ENCODE measurements around the gene PARP16. TPM values are rescaled to one million over a fixed set of nuclear protein-coding genes. Genes with fewer than 3 reads are reported as not detected.
A peak's percentile ranks its signal among the peaks of the same experiment; 100 is the strongest.

The PARP16 gene
- total RNA-seq, 1 donor from 2014 or later = 2.1 TPM

- DNase-seq (ENCODE audit: low read depth) (peak; percentile 48), FAIRE-seq (no peak)
- no peak for TF ChIP-seq CTCF (IDR thresholded peaks at IDR 0.05; ENCODE audit: insufficient read depth, low read length, severe bottlenecking)
- H3K4me3 ChIP-seq (ENCODE audit: low read depth, low read length) = peak overlapping the region; percentile 53
- no peaks in the 10 kb centered on the region for H3K36me3 ChIP-seq (ENCODE audit: control insufficient read depth, insufficient read depth, low read length)
- H3K27me3 ChIP-seq (ENCODE audit: control insufficient read depth, insufficient read depth, low read length) = no peaks in the 10 kb centered on the region
Measured at GRCh38 chr15:65303687-65304380, 17.2 kb upstream of the PARP16 start.

- no peaks in the 10 kb centered on the region for H3K36me3 ChIP-seq (ENCODE audit: control insufficient read depth, insufficient read depth, low read length)
- no peak for FAIRE-seq
- H3K27me3 ChIP-seq (ENCODE audit: control insufficient read depth, insufficient read depth, low read length) = no peaks in the 10 kb centered on the region
- no peak overlapping the region for H3K4me3 ChIP-seq (ENCODE audit: low read depth, low read length)
- DNase-seq (ENCODE audit: low read depth) = no peak
- TF ChIP-seq CTCF (IDR thresholded peaks at IDR 0.05; ENCODE audit: insufficient read depth, low read length, severe bottlenecking) = no peak
Measured at GRCh38 chr15:65302061-65302460, 15.4 kb upstream of the PARP16 start.

- Histone ChIP-seq H3K4me3 (ENCODE audit: low read depth, low read length) (no peak overlapping the region), H3K27me3 (ENCODE audit: control insufficient read depth, insufficient read depth, low read length) (no peaks in the 10 kb centered on the region), H3K36me3 (ENCODE audit: control insufficient read depth, insufficient read depth, low read length) (no peaks in the 10 kb centered on the region)
- DNase-seq (ENCODE audit: low read depth) (no peak), FAIRE-seq (no peak)
- no peak for TF ChIP-seq CTCF (IDR thresholded peaks at IDR 0.05; ENCODE audit: insufficient read depth, low read length, severe bottlenecking)
Measured at GRCh38 chr15:65300924-65301441, 14.3 kb upstream of the PARP16 start.

- FAIRE-seq (no peak), DNase-seq (ENCODE audit: low read depth) (no peak)
- Histone ChIP-seq H3K4me3 (ENCODE audit: low read depth, low read length) (no peak overlapping the region), H3K27me3 (ENCODE audit: control insufficient read depth, insufficient read depth, low read length) (no peaks in the 10 kb centered on the region), H3K36me3 (ENCODE audit: control insufficient read depth, insufficient read depth, low read length) (no peaks in the 10 kb centered on the region)
- no peak for TF ChIP-seq CTCF (IDR thresholded peaks at IDR 0.05; ENCODE audit: insufficient read depth, low read length, severe bottlenecking)
Measured at GRCh38 chr15:65298731-65299130, 12.0 kb upstream of the PARP16 start.

- H3K4me3 ChIP-seq (ENCODE audit: low read depth, low read length) = no peak overlapping the region
- DNase-seq (ENCODE audit: low read depth) (peak; percentile 35), FAIRE-seq (no peak)
- no peak for TF ChIP-seq CTCF (IDR thresholded peaks at IDR 0.05; ENCODE audit: insufficient read depth, low read length, severe bottlenecking)
- H3K27me3 ChIP-seq (ENCODE audit: control insufficient read depth, insufficient read depth, low read length) = no peaks in the 10 kb centered on the region
- no peaks in the 10 kb centered on the region for H3K36me3 ChIP-seq (ENCODE audit: control insufficient read depth, insufficient read depth, low read length)
Measured at GRCh38 chr15:65292938-65293518, 6.3 kb upstream of the PARP16 start.
